CD14-positive monocyte (primary cell): ENCODE results near the gene SVIL. TPM values are rescaled to one million over a fixed set of nuclear protein-coding genes. Genes with fewer than 3 reads are reported as not detected.

ENCODE experiments used
- DNase-seq, 3 donors: peaks; one replicate each; pipeline ENCODE4 v3.0.0-alpha.2; 2011 to 2022
- H2AFZ ChIP-seq: 2 replicates; pipeline ENCODE4 v1.6.0; 2012; ENCODE audit warnings: mild to moderate bottlenecking, low read depth, low read length, inconsistent platforms; ENCODE audit not compliant: insufficient read depth, poor library complexity, severe bottlenecking
- H3K27ac ChIP-seq, 2 donors: 1 replicate in 1 of 2; 2 replicates in 1 of 2; pipeline ENCODE4 v1.5.1; 2012 to 2013; ENCODE audit warnings: low read length in 2 of 2, control low read depth in 1 of 2, inconsistent platforms in 1 of 2, low read depth in 1 of 2, mild to moderate bottlenecking in 1 of 2
- H3K27me3 ChIP-seq, 2 donors: one replicate each; pipeline versions ENCODE4 v1.6.0 to v1.6.1; 2011 to 2013; ENCODE audit warnings: low read length in 2 of 2; ENCODE audit not compliant: control insufficient read depth in 2 of 2, insufficient read depth in 2 of 2
- H3K36me3 ChIP-seq, 2 donors: replicated peaks in 1 of 2; 1 replicate in 1 of 2; 2 replicates in 1 of 2; pipeline versions ENCODE4 v1.5.1 to v1.6.1; 2012 to 2013; ENCODE audit warnings: low read length in 2 of 2, control low read depth in 1 of 2, inconsistent platforms in 1 of 2, mild to moderate bottlenecking in 1 of 2; ENCODE audit not compliant: insufficient read depth in 2 of 2, control insufficient read depth in 1 of 2
- H3K4me1 ChIP-seq, 2 donors: 1 replicate in 1 of 2; 2 replicates in 1 of 2; pipeline versions ENCODE4 v1.5.1 to v1.6.1; 2012 to 2013; ENCODE audit warnings: low read length in 2 of 2, control low read depth in 1 of 2, inconsistent platforms in 1 of 2, mild to moderate bottlenecking in 1 of 2, moderate library complexity in 1 of 2; ENCODE audit not compliant: insufficient read depth in 2 of 2, control insufficient read depth in 1 of 2
- H3K4me2 ChIP-seq: replicated peaks from 2 replicates; pipeline ENCODE3; 2012; ENCODE audit warnings: low read length, moderate library complexity, mild to moderate bottlenecking; ENCODE audit not compliant: poor library complexity, severe bottlenecking; ENCODE audit errors: extremely low read depth
- H3K4me3 ChIP-seq, 3 experiments: fragments of 200-600 bp in 1 of 3; sonication (generic) in 1 of 3; replicated peaks in 1 of 3; 1 replicate in 2 of 3; 2 replicates in 1 of 3; pipeline ENCODE4 v1.5.1; 2011 to 2013; ENCODE audit warnings: low read length in 3 of 3, mild to moderate bottlenecking in 3 of 3, control low read depth in 2 of 3, low read depth in 2 of 3, inconsistent platforms in 1 of 3, moderate library complexity in 1 of 3
- H3K79me2 ChIP-seq: 2 replicates; pipeline ENCODE4 v1.6.0; 2012; ENCODE audit warnings: mild to moderate bottlenecking, control low read depth, inconsistent platforms, low read length, moderate library complexity; ENCODE audit not compliant: insufficient read depth
- H3K9ac ChIP-seq: 2 replicates; pipeline ENCODE4 v1.6.0; 2017; ENCODE audit warnings: low read length, mild to moderate bottlenecking; ENCODE audit not compliant: insufficient read depth, poor library complexity, severe bottlenecking
- H3K9me3 ChIP-seq, 2 donors: replicated peaks in 1 of 2; 1 replicate in 1 of 2; 2 replicates in 1 of 2; pipeline versions ENCODE4 v1.5.1 to v1.6.1; 2012 to 2013; ENCODE audit warnings: low read length in 2 of 2, control low read depth in 1 of 2; ENCODE audit not compliant: control insufficient read depth in 1 of 2, insufficient read depth in 1 of 2
- H4K20me1 ChIP-seq: 2 replicates; pipeline ENCODE4 v1.6.0; 2012; ENCODE audit warnings: mild to moderate bottlenecking, low read length, control low read depth, moderate library complexity; ENCODE audit not compliant: insufficient read depth
- H3K27ac Mint-ChIP-seq, 7 donors: one replicate each; pipeline ENCODE4 v1.8.0; 2020; ENCODE audit warnings: mild to moderate bottlenecking in 7 of 7, mixed read lengths in 7 of 7, moderate library complexity in 6 of 7, inconsistent platforms in 2 of 7
- H3K27me3 Mint-ChIP-seq, 3 donors: one replicate each; pipeline ENCODE4 v1.8.0; 2021 to 2022; ENCODE audit warnings: low read depth in 3 of 3, mild to moderate bottlenecking in 3 of 3, mixed read lengths in 3 of 3, moderate library complexity in 3 of 3, inconsistent platforms in 1 of 3
- H3K36me3 Mint-ChIP-seq, 2 donors: one replicate each; pipeline ENCODE4 v1.8.0; 2020; ENCODE audit warnings: mixed read lengths in 2 of 2, inconsistent platforms in 1 of 2, mild to moderate bottlenecking in 1 of 2
- H3K4me1 Mint-ChIP-seq: one replicate; pipeline ENCODE4 v1.8.0; 2020; ENCODE audit warnings: mild to moderate bottlenecking, mixed read lengths
- H3K4me3 Mint-ChIP-seq, 2 donors: one replicate each; pipeline ENCODE4 v1.8.0; 2020; ENCODE audit warnings: mild to moderate bottlenecking in 2 of 2, mixed read lengths in 2 of 2, moderate library complexity in 1 of 2
- H3K9me3 Mint-ChIP-seq, 7 donors: one replicate each; pipeline ENCODE4 v1.8.0; 2020 to 2022; ENCODE audit warnings: mixed read lengths in 7 of 7, mild to moderate bottlenecking in 6 of 7, moderate library complexity in 6 of 7, inconsistent platforms in 2 of 7
- CTCF ChIP-seq: fragments of 200-600 bp; IDR thresholded peaks from one replicate; pipeline ENCODE4 v1.8.0; 2022; ENCODE audit warnings: antibody characterized with exemption, mild to moderate bottlenecking
- WGBS: methylation state at CpG from one replicate; pipeline ENCODE4 v1.1.5; 2013; ENCODE audit warnings: missing lambda C conversion rate; ENCODE audit not compliant: insufficient coverage; 5-methylcytosine and 5-hydroxymethylcytosine counted together
- intact Hi-C, 2 donors: fragments of 100-400 bp; cut with micrococcal nuclease; formaldehyde crosslinking; loops; one replicate each; pipeline versions ENCODE4 v1.15.0 to v1.15.1; 2023
- polyA plus RNA-seq, 3 donors: library from polyadenylated mRNA; depleted of rRNA in 1 of 3; unstranded in 2 of 3; stranded (reverse) in 1 of 3; fragments of 300-500 nt in 2 of 3; fragments of >200 nt in 1 of 3; fragmentation: Illumina TruSeq in 2 of 3; gene quantifications; 1 replicate in 2 of 3; 2 replicates in 1 of 3; pipeline ENCODE4 v1.2.3, GENCODE V29; 2012 to 2021

SVIL gene
- polyA plus RNA-seq, 3 donors: 2.1 to 14.3 (median 5.8) TPM

GRCh38 chr10:29535778-29536453, 98.9 kb downstream of the SVIL start:
- H2AFZ ChIP-seq: no peak overlapping the region
- H3K4me2 ChIP-seq: no peak overlapping the region
- no peak overlapping the region for H3K9ac ChIP-seq
- 25% methylated on average over 2 of the region's 7 CpGs for whole genome bisulfite sequencing
- H3K27ac ChIP-seq: no peak overlapping the region
- Mint-ChIP-seq H3K27ac (no peak overlapping the region), H3K36me3 (peaks cover 54 to 56% of the 10 kb centered on the region in 2 donors), H3K4me3 (no peak overlapping the region), H3K4me1 (peaks cover 9% of the 10 kb centered on the region), H3K27me3 (no peaks in the 10 kb centered on the region), H3K9me3 (peaks cover 0 to 2% (median 0%) of the 10 kb centered on the region in 7 donors)
- H3K4me3 ChIP-seq: no peak overlapping the region
- peaks cover 16 to 59% of the 10 kb centered on the region in 2 donors for H3K36me3 ChIP-seq
- TF ChIP-seq CTCF: peak; percentile 23
- no peaks in the 10 kb centered on the region for H3K4me1 ChIP-seq
- no peaks in the 10 kb centered on the region for H3K79me2 ChIP-seq
- intact Hi-C loops: no loop called here
- no peaks in the 10 kb centered on the region for H3K9me3 ChIP-seq
- H4K20me1 ChIP-seq: peaks cover 15% of the 10 kb centered on the region
- DNase-seq: no peak
- H3K27me3 ChIP-seq: no peaks in the 10 kb centered on the region

GRCh38 chr10:29535012-29535777, 99.6 kb downstream of the SVIL start:
- Histone ChIP-seq H3K4me1 (no peaks in the 10 kb centered on the region), H3K4me2 (no peak overlapping the region), H3K79me2 (no peaks in the 10 kb centered on the region), H3K27ac (no peak overlapping the region), H3K9ac (no peak overlapping the region), H3K27me3 (no peaks in the 10 kb centered on the region), H2AFZ (no peak overlapping the region), H3K9me3 (no peaks in the 10 kb centered on the region), H3K4me3 (no peak overlapping the region), H3K36me3 (peaks cover 10 to 58% of the 10 kb centered on the region in 2 donors), H4K20me1 (peaks cover 15% of the 10 kb centered on the region)
- intact Hi-C loops: no loop called here
- 74% methylated on average over 8 of the region's 11 CpGs for WGBS
- Mint-ChIP-seq H3K4me3 (no peak overlapping the region), H3K27ac (peak overlapping the region in 2 of 7 donors; percentile 6 to 15), H3K36me3 (peaks cover 53 to 54% of the 10 kb centered on the region in 2 donors), H3K4me1 (peaks cover 9% of the 10 kb centered on the region), H3K9me3 (peaks cover 0 to 2% (median 0%) of the 10 kb centered on the region in 7 donors), H3K27me3 (no peaks in the 10 kb centered on the region)
- peak; percentile 33 for TF ChIP-seq CTCF
- no peak for DNase-seq
